GM06990 (cell line): Measurements from ENCODE around the gene SLC25A14.

Source experiments
- DNase-seq: peaks from one replicate; pipeline ENCODE4 v3.0.0-alpha.2; 2011; ENCODE audit not compliant: insufficient read length; ENCODE audit errors: extremely low read depth
- H3K27me3 ChIP-seq: replicated peaks from 2 replicates; pipeline ENCODE4 v1.6.0; 2011; ENCODE audit warnings: low read length; ENCODE audit not compliant: control insufficient read depth, insufficient read depth
- H3K36me3 ChIP-seq: 2 replicates; pipeline ENCODE4 v1.5.1; 2011; ENCODE audit warnings: low read length; ENCODE audit not compliant: control insufficient read depth, insufficient read depth
- H3K4me3 ChIP-seq: replicated peaks from 2 replicates; pipeline ENCODE4 v1.5.1; 2011; ENCODE audit warnings: low read depth, mild to moderate bottlenecking, control low read depth, low read length
- CTCF ChIP-seq: IDR thresholded peaks from 2 replicates; pipeline ENCODE4 v1.5.1; 2011; ENCODE audit warnings: low read length, control low read depth, mild to moderate bottlenecking, inconsistent platforms; ENCODE audit not compliant: insufficient read depth, poor library complexity, severe bottlenecking

SLC25A14 gene

DNA sequence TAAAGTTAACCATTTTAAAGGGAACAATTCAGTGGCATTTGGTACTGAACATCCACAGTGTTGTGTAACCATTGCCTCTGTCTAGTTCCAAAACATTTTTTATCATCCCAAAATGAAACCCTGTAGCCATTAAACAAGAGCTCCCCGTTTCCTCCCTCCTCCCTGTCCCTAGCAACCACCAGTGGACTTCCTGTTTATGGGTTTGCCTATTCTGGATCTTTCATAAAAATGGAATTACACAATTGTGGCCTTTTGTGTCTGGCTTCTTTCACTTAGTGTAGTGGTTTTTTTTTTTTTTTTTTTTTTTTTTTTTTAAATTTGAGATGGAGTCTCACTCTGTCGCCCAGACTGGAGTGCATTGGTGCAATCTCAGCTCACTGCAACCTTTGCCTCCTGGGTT lies 73.7 kb downstream of the SLC25A14 start:
- TF ChIP-seq CTCF: no peak
- no peak for DNase-seq
- no peaks in the 10 kb centered on the region for H3K27me3 ChIP-seq
- H3K4me3 ChIP-seq: no peak overlapping the region
- H3K36me3 ChIP-seq: peaks cover 2% of the 10 kb centered on the region

GRCh38 chrX:130414800-130415199 lies 75.1 kb downstream of the SLC25A14 start:
- Histone ChIP-seq H3K4me3 (no peak overlapping the region), H3K36me3 (no peaks in the 10 kb centered on the region; the same call in 1 of the 2 replicates), H3K27me3 (no peaks in the 10 kb centered on the region)
- TF ChIP-seq CTCF: no peak
- no peak for DNase-seq

GRCh38 chrX:130415201-130415600 lies 75.5 kb downstream of the SLC25A14 start:
- TF ChIP-seq CTCF: no peak

GRCh38 chrX:130416785-130417184 lies 77.1 kb downstream of the SLC25A14 start:
- H3K36me3 ChIP-seq: no peaks in the 10 kb centered on the region; the same call in 1 of the 2 replicates
- DNase-seq: no peak
- TF ChIP-seq CTCF: no peak
- H3K4me3 ChIP-seq: no peak overlapping the region
- no peaks in the 10 kb centered on the region for H3K27me3 ChIP-seq

More at GRCh38 chrX:130415201-130415600, 75.5 kb downstream of the SLC25A14 start:
- H3K4me3 ChIP-seq: no peak overlapping the region
- no peaks in the 10 kb centered on the region for H3K27me3 ChIP-seq
- no peaks in the 10 kb centered on the region; the same call in 1 of the 2 replicates for H3K36me3 ChIP-seq
- no peak for DNase-seq

DNA sequence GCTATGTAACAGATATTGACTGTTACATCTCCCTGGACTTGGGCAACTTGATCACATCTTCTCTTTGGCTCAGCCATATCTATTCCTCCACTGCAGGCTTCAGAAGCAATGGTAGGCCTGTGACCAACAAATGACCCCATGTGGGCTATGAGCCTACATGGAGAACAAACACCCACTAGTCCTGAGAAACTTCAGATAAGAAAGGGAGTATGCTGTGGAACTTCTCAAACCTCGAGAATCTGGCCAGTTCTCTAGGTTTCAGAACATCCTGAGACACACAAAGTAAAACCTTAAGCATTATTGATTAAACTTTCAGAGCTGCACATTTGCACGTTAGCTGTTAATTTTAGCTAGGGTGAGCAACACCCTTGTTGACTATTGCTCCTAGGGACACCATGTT lies 78.3 kb downstream of the SLC25A14 start:
- DNase-seq: no peak
- Histone ChIP-seq H3K36me3 (no peaks in the 10 kb centered on the region), H3K27me3 (no peaks in the 10 kb centered on the region), H3K4me3 (no peak overlapping the region)
- no peak for TF ChIP-seq CTCF

- no peak for TF ChIP-seq CTCF
- no peak overlapping the region for H3K4me3 ChIP-seq
- H3K27me3 ChIP-seq: no peaks in the 10 kb centered on the region
- H3K36me3 ChIP-seq: no peaks in the 10 kb centered on the region
- no peak for DNase-seq
These were observed 79.0 kb downstream of the SLC25A14 start for GRCh38 chrX:130418740-130419139.
